ENCODE measurements around the gene ENOX1.

Gene ENOX1

GRCh38 chr13:43755844-43756243 is 30.9 kb downstream of the ENOX1 start:
- no peak for TF ChIP-seq CTCF (conservative IDR thresholded peaks at IDR 0.05; ENCODE audit: low read depth, low read length)
- DNase-seq (ENCODE audit: low read depth), result no peak
- no peak overlapping the region for H3K4me3 ChIP-seq (ENCODE audit: low read length)

DNA sequence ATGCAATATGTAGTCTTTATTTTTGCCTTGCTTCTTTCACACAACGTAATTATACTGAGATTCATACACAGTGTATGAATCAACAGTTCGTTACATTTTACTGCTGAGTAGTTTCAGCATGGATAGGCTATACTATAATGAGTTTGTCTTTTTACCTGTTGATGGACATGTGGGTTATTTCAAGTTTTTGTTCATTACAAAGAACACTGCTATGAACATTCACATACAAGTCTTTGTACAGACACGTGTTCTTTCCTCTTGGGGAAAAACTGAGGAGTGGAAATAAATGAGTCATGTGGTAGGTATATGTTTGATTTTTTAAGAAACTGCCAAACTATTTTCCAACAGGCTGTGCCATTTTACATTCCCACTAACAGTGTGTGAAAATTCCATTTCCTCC is 35.1 kb downstream of the ENOX1 start:
- H3K4me3 ChIP-seq (ENCODE audit: low read length), result no peak overlapping the region
- no peak for DNase-seq (ENCODE audit: low read depth)
- TF ChIP-seq CTCF (conservative IDR thresholded peaks at IDR 0.05; ENCODE audit: low read depth, low read length), result no peak

DNA sequence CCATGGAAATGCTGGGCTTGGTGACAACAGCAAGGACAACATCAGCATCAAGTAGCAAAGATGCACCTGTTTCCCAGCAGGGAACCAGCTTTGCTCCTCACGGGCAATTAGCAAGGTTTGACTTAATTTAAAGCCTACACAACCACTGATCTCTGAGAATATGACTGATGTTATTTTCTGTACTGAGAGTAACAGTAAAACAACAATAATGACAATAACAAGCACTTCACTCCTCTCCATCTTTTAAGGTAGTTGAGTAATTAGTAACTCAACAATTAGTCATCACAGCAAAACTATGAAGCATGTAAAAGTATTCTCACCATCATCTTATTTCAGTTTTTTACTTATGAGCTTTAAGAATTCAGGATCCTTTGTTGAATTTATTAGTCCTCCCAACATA is 37.3 kb downstream of the ENOX1 start:
- no peak for DNase-seq (ENCODE audit: low read depth)
- H3K4me3 ChIP-seq (ENCODE audit: low read length), result no peak overlapping the region
- no peak for TF ChIP-seq CTCF (conservative IDR thresholded peaks at IDR 0.05; ENCODE audit: low read depth, low read length)

- DNase-seq (ENCODE audit: low read depth), result no peak
- H3K4me3 ChIP-seq (ENCODE audit: low read length), result no peak overlapping the region
- no peak for TF ChIP-seq CTCF (conservative IDR thresholded peaks at IDR 0.05; ENCODE audit: low read depth, low read length)
Measured at GRCh38 chr13:43744261-43745031, 42.3 kb downstream of the ENOX1 start.

DNA sequence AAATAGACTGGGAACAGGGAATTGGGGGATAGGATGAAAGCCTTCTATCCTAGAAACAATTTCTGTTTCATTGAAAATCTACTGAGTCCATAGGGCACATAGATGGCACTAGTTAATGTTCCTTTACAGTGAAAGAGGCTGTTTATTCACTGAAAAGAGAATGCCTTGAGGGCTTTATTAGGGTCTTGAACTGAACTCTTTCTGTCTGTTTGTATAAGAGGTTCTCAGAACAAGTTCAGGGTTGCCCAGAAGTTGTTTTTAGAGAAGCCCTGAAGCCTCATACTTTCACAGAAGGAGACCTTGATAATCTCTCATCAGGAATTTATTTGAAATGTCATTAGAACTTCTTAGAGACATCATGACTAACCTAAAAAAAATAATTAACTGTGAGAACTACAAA is 43.9 kb downstream of the ENOX1 start:
- H3K4me3 ChIP-seq (ENCODE audit: low read length), result no peak overlapping the region
- DNase-seq (ENCODE audit: low read depth), result no peak
- TF ChIP-seq CTCF (conservative IDR thresholded peaks at IDR 0.05; ENCODE audit: low read depth, low read length), result no peak

DNA sequence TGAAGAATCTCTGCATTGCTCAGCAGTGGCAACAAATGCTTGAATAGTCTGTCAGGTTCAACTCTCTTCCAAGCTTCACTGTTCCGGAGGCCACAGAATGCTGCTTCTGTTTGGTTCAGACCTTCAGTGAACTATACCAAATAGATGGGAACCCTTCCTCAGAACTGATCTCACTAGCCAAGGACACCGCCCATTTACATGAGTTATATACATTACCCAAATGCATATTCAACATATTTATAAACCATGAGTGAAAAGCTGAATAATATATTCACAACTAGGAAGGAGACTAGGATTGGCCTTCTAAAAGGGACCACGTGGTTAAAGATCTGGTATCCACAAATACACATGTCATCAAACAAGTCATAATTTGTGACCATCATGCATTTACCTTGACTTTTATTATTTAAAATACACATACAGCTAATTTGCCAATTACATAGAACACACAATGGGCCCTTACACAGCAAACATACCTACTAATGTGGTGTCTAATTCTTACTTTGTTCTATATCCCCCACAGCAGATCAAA is 49.3 kb downstream of the ENOX1 start:
- H3K4me3 ChIP-seq (ENCODE audit: low read length), result no peak overlapping the region
- DNase-seq (ENCODE audit: low read depth), result no peak
- no peak for TF ChIP-seq CTCF (conservative IDR thresholded peaks at IDR 0.05; ENCODE audit: low read depth, low read length)

DNA sequence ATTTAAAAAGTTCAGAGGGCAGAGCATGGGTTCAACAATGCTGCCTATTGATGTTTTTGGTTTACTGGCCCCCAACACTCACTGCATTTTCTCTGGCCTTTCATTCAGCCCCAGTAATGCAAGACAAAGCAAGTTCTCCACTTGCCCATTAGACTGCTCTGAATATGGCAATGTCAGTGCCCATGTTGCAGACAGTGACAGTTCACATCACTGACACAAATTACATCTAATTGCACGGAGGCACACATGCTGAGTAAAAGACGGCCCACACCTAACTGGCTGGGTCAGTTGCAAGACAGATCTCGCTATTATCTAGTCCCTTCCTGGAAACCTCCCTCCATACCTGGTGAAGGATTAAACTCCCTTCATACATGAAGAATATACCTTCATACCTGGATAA is 54.0 kb downstream of the ENOX1 start:
- no peak overlapping the region for H3K4me3 ChIP-seq (ENCODE audit: low read length)
- DNase-seq (ENCODE audit: low read depth), result no peak
- no peak for TF ChIP-seq CTCF (conservative IDR thresholded peaks at IDR 0.05; ENCODE audit: low read depth, low read length)
